KOPT-K1 (cell line): ENCODE data around the gene MAP1S.

Experiments
- H3K27ac ChIP-seq: fragments of 200-600 bp; sonication (generic); 2 replicates; pipeline ENCODE4 v1.5.1; 2016; ENCODE audit warnings: antibody characterized with exemption, mild to moderate bottlenecking, low read depth, low read length; ENCODE audit not compliant: poor library complexity, severe bottlenecking
- H3K36me3 ChIP-seq: fragments of 200-600 bp; sonication (generic); 2 replicates; pipeline ENCODE4 v1.5.1; 2017; ENCODE audit warnings: antibody characterized with exemption, mild to moderate bottlenecking, low read length, moderate library complexity; ENCODE audit not compliant: insufficient read depth
- H3K9me3 ChIP-seq: fragments of 200-600 bp; sonication (generic); 2 replicates; pipeline ENCODE4 v1.5.1; 2017; ENCODE audit warnings: antibody characterized with exemption, low read length, mild to moderate bottlenecking; ENCODE audit not compliant: insufficient read depth, poor library complexity, severe bottlenecking

The MAP1S gene

DNA sequence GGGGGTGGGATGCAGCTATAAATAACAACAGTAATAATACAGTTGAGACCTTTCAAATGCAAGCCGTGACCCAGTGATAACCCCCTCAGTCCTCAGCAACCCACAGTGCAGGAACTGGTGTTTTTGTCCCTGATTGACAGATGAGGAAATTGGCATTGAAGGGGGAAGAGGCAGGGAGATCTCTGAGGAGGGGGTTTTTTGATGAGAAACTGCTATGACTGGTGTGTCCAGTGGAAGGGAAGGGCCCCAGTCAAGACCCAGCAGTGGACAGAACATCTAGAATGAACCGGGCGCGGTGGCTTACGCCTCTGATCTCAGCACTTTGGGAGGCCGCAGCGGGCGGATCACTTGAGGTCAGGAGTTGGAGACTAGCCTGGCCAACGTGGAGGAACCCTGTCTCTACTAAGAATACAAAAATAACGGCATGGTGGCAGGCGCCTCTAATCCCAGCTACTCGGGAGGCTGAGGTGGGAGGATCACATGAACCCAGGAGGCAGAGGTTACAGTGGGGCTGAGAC lies 1.9 kb downstream of the MAP1S start:
- Histone ChIP-seq H3K27ac (no peak overlapping the region), H3K36me3 (peaks cover 46% of the 10 kb centered on the region), H3K9me3 (no peaks in the 10 kb centered on the region)

DNA sequence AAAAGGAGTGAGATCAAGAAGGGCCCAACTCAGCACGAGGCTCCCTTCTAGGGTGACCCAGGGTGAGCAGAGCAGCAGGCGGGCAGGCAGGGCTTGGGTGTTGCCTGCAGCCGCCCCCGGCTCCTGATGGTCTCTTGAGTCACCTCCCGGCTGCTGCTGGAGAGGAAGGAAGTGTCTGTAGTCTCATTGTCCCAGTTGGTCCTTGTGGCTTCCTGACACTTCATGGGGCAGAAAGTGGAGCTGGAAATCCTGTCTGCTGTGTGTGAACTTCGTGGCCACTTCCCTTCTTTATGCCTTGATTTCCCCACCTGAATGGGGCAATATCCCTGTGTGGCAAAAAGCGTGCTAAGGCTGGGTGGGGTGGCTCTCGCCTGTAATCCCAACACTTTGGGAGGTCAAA lies 2.5 kb downstream of the MAP1S start:
- no peak overlapping the region for H3K27ac ChIP-seq
- H3K36me3 ChIP-seq, result peaks cover 52% of the 10 kb centered on the region
- H3K9me3 ChIP-seq, result no peaks in the 10 kb centered on the region

DNA sequence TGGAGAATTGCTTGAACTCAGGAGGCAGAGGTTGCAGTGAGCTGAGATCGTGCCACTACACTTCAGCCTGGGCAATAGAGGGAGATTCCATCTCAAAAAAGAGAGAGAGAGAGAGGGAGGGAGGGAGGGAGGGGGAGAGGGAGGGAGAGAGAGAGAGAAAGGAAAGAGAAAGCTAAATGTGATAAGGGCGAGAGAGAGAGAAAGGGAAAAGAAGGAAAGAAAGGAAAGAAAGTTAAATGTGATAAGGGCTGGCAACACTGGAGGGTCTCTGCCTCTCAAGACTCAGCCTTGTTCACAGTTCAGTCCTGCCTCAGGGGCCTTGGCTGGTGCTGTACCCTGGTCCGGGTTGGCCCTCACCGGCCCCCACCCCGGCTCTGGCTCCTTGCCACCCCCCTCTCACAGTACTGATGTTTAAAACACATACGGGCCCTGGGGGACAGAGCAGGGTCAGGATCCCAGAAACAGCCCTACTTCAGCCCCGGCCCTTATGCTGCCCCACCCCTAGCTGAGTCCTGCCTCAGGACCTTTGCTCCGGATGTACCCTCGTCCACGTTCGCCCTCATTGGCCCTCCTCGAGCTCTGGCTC lies 3.5 kb downstream of the MAP1S start:
- H3K9me3 ChIP-seq, result no peaks in the 10 kb centered on the region
- H3K36me3 ChIP-seq, result peaks cover 62% of the 10 kb centered on the region
- no peak overlapping the region for H3K27ac ChIP-seq

DNA sequence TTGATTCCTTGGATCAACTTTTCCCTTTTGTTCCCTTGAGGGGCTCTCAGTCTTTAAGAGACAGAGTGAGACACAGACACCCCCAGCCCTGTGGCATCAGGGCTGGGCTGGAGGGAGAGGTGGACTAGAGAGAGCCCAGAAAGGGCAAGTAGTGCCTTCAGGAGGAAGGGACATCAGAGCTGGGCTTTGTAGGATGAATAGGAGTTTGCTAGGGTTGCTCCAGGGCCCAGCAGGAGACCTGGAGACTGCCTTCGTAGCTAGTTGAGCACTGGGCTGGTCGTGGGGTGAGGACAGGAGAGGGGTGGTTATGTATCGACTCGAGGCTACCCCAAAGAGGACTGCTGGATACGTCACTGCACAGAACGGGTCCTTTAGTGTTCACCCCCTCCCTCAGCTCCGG lies 5.4 kb downstream of the MAP1S start:
- H3K36me3 ChIP-seq, result peaks cover 81% of the 10 kb centered on the region
- no peaks in the 10 kb centered on the region for H3K9me3 ChIP-seq
- no peak overlapping the region for H3K27ac ChIP-seq

DNA sequence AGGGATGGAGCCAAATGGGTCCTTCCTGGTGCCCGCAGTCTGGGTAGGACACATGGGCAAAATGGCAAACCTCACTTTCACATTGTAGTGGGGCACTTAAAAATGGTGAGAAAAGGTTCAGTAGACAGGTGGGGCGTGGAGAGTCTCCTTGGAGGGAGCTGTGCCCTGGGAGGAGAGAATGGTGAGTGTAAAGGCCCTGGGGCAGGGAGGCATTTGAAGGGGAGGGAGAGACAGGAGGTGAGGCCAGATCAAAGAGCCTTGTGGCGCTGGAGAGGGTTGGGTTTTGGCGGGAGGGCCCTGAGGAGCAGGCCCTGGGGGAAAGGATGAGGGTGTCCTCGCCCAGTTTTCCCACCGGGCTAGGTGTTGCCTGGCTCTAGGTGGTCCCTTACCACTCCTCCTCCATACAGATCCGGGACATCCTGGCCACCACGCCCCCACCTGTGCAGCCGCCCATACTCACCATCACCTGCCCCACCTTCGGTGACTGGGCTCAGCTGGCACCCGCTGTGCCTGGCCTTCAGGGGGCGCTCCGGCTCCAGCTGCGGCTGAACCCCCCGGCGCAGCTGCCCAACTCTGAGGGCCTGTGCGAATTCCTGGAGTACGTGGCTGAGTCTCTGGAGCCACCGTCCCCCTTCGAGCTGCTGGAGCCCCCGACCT lies 6.3 kb downstream of the MAP1S start:
- no peaks in the 10 kb centered on the region for H3K9me3 ChIP-seq
- peaks cover 90% of the 10 kb centered on the region for H3K36me3 ChIP-seq

DNA sequence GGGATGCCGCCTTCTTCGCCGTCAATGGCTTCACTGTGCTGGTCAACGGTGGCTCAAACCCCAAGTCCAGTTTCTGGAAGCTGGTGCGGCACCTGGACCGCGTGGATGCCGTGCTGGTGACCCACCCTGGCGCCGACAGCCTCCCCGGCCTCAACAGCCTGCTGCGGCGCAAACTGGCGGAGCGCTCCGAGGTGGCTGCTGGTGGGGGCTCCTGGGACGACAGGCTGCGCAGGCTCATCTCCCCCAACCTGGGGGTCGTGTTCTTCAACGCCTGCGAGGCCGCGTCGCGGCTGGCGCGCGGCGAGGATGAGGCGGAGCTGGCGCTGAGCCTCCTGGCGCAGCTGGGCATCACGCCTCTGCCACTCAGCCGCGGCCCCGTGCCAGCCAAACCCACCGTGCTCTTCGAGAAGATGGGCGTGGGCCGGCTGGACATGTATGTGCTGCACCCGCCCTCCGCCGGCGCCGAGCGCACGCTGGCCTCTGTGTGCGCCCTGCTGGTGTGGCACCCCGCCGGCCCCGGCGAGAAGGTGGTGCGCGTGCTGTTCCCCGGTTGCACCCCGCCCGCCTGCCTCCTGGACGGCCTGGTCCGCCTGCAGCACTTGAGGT lies 7.0 kb downstream of the MAP1S start:
- Histone ChIP-seq H3K9me3 (no peaks in the 10 kb centered on the region), H3K36me3 (peaks cover 96% of the 10 kb centered on the region), H3K27ac (no peak overlapping the region)

More for the DNA sequence above, 6.3 kb downstream of the MAP1S start:
- H3K27ac ChIP-seq, result no peak overlapping the region

DNA sequence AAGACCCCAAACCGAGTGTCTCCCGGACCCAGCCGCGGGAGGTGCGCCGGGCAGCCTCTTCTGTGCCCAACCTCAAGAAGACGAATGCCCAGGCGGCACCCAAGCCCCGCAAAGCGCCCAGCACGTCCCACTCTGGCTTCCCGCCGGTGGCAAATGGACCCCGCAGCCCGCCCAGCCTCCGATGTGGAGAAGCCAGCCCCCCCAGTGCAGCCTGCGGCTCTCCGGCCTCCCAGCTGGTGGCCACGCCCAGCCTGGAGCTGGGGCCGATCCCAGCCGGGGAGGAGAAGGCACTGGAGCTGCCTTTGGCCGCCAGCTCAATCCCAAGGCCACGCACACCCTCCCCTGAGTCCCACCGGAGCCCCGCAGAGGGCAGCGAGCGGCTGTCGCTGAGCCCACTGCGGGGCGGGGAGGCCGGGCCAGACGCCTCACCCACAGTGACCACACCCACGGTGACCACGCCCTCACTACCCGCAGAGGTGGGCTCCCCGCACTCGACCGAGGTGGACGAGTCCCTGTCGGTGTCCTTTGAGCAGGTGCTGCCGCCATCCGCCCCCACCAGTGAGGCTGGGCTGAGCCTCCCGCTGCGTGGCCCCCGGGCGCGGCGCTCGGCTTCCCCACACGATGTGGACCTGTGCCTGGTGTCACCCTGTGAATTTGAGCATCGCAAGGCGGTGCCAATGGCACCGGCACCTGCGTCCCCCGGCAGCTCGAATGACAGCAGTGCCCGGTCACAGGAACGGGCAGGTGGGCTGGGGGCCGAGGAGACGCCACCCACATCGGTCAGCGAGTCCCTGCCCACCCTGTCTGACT lies 7.9 kb downstream of the MAP1S start:
- peaks cover 96% of the 10 kb centered on the region for H3K36me3 ChIP-seq
- H3K27ac ChIP-seq, result no peak overlapping the region
- H3K9me3 ChIP-seq, result no peaks in the 10 kb centered on the region

DNA sequence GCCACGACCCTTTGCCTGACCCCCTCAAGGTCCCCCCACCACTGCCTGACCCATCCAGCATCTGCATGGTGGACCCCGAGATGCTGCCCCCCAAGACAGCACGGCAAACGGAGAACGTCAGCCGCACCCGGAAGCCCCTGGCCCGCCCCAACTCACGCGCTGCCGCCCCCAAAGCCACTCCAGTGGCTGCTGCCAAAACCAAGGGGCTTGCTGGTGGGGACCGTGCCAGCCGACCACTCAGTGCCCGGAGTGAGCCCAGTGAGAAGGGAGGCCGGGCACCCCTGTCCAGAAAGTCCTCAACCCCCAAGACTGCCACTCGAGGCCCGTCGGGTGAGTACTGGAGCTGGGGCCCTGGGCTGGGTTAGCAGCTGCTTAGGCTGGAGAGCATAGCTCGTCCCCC lies 8.6 kb downstream of the MAP1S start:
- Histone ChIP-seq H3K27ac (no peak overlapping the region), H3K36me3 (peaks cover 97% of the 10 kb centered on the region), H3K9me3 (no peaks in the 10 kb centered on the region)

DNA sequence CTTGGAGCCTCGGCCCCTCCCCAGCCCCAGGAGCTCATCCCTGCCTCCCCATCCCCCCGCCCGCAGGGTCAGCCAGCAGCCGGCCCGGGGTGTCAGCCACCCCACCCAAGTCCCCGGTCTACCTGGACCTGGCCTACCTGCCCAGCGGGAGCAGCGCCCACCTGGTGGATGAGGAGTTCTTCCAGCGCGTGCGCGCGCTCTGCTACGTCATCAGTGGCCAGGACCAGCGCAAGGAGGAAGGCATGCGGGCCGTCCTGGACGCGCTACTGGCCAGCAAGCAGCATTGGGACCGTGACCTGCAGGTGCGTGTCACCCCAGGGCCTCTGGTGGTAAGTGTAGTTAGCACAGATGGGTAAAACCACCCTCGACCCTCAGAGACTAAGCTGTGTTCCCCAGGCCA lies 13.8 kb downstream of the MAP1S start:
- Histone ChIP-seq H3K9me3 (no peaks in the 10 kb centered on the region), H3K36me3 (peaks cover 99% of the 10 kb centered on the region), H3K27ac (no peak overlapping the region)

DNA sequence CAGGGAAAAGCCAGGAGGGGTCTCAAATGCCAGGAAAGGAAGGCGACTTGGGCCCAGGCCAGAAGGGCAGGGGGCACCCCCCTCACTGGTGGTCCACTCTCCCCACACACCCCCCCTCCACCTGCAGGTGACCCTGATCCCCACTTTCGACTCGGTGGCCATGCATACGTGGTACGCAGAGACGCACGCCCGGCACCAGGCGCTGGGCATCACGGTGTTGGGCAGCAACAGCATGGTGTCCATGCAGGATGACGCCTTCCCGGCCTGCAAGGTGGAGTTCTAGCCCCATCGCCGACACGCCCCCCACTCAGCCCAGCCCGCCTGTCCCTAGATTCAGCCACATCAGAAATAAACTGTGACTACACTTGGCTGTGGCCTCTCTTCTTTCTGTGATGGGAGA lies 14.9 kb downstream of the MAP1S start:
- Histone ChIP-seq H3K27ac (no peak overlapping the region), H3K36me3 (peaks cover 95% of the 10 kb centered on the region)

DNA sequence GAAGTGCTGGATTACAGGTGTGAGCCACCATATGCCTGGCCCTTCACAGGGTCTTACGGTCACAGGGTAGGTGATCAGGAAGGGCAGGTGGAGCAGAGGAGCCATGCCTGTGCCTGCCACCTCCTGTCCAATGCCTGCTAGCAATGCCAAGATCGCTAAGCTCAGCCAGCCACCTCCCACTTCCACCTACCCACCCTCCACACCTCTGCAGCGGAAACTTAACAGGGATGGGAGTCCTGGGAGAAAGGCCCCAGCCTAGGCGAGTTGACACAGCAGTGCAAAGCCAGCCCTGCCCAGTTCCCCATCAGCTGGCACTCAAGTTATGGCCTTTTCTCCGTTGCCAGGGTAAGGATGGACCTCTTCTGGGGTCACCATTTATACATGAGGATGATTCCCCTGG lies 16.1 kb downstream of the MAP1S start:
- H3K27ac ChIP-seq, result no peak overlapping the region
- peaks cover 83% of the 10 kb centered on the region for H3K36me3 ChIP-seq

More for the DNA sequence above, 14.9 kb downstream of the MAP1S start:
- no peaks in the 10 kb centered on the region for H3K9me3 ChIP-seq

DNA sequence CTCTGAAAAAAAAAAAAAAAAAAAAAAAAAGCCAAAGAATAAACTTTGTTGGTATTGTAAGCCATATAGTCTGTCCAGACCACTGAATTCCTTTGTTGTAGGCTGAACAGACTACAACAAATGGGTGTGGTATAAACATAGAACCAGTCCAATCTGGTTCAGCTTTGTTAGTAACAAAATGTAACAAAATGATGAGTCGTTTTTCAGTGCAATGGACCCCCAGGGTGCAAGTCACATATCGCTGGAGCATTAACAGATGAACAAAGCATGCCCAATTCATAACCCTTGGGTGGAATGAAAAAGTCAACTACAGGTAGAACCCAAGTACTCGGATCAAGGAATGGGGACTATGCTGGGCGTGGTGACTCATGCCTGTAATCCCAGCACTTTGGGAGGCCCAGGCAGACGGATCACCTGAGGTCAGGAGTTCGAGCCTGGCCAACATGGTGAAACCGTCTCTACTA lies 18.4 kb downstream of the MAP1S start:
- Histone ChIP-seq H3K9me3 (no peaks in the 10 kb centered on the region), H3K27ac (no peak overlapping the region), H3K36me3 (peaks cover 59% of the 10 kb centered on the region)

More for the DNA sequence above, 16.1 kb downstream of the MAP1S start:
- no peaks in the 10 kb centered on the region for H3K9me3 ChIP-seq

DNA sequence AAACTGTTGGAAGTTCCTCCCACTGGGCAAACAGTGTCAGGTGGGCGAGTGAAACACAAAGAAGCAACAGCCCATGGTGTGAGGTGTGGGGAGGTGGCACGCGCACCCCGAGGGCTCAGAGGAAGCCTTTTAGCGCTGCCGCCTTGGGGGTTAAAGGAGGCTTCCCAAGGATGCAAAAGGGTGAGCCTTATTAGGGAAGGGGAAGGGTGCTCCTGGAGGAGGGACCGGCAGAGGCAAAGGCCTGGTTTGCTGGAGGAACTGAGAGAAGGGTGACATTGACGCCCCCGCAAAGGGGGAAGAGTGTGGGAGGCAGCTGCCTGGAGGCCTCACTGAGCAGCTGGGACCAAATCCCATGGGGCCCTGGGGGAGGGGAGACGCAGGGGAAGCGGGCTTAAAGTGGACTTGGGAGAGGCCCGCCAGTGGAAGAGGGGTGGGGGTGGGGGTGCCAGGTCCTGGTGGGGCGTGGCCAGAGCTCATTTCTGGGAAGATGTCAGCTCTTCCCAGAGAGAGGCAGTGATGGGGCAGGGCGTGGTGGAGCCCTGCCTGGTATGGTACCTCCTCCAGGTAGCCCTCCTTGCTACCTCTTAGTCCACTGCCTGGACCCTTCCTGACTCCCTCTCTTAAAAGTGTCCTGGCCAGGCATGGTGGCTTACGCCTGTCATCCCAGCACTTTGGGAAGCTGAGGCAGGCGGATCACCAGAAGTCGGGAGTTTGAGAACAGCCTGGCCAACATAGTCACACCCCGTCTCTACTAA lies 20.0 kb downstream of the MAP1S start:
- Histone ChIP-seq H3K27ac (no peak overlapping the region), H3K9me3 (no peaks in the 10 kb centered on the region)

DNA sequence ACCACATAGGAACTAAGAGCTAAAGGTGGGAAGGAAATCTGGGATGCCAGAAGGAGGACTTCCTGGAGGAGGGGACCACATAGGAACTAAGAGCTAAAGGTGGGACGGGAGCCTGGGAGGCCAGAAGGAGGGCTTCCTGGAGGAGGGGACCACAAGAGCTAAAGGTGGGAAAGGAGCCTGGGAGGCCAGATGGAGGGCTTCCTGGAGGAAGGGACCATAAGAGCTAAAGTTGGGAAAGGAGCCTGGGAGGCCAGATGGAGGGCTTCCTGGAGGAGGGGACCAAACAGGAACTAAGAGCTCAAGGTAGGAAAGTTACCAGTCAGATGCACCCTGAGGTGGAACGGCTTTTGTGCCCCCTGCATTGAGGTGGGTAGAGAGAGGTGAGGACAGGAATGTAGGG lies 22.2 kb downstream of the MAP1S start:
- Histone ChIP-seq H3K9me3 (no peaks in the 10 kb centered on the region), H3K36me3 (peaks cover 22% of the 10 kb centered on the region), H3K27ac (no peak overlapping the region)

More for the DNA sequence above, 20.0 kb downstream of the MAP1S start:
- peaks cover 44% of the 10 kb centered on the region for H3K36me3 ChIP-seq
